Measurements from ENCODE around the gene CXCR2. TPM values are rescaled to one million over a fixed set of nuclear protein-coding genes. Genes with fewer than 3 reads are reported as not detected.

The CXCR2 gene
- total RNA-seq, 6 donors from 2014 or later, result 0.79 to 25.8 (median 7.2) TPM

- H3K27me3 ChIP-seq, result no peaks in the 10 kb centered on the region
- H3K27ac ChIP-seq, result peak overlapping the region; percentile 28 to 66 (median 48)
- H3K36me3 ChIP-seq, result no peaks in the 10 kb centered on the region
- no peaks in the 10 kb centered on the region for H3K9me3 ChIP-seq
- H3K4me1 ChIP-seq, result no peaks in the 10 kb centered on the region
- 53 to 55% methylated on average over 3 of the region's 3 CpGs for WGBS, 2 donors
- H3K4me3 ChIP-seq, result no peak overlapping the region
- DNase-seq (peak in 1 of 2 donors; percentile 64), ATAC-seq (ENCODE audit: low FRiP score in 2 of 2) (peak in 1 of 2 donors; percentile 62)
- TF ChIP-seq POLR2AphosphoS5 (IDR thresholded peaks at IDR 0.05) (peak; percentile 53 to 62), CTCF (IDR thresholded peaks at IDR 0.05) (no peak)
These were observed 19.3 kb downstream of the CXCR2 start for GRCh38 chr2:218145124-218145523.

DNA sequence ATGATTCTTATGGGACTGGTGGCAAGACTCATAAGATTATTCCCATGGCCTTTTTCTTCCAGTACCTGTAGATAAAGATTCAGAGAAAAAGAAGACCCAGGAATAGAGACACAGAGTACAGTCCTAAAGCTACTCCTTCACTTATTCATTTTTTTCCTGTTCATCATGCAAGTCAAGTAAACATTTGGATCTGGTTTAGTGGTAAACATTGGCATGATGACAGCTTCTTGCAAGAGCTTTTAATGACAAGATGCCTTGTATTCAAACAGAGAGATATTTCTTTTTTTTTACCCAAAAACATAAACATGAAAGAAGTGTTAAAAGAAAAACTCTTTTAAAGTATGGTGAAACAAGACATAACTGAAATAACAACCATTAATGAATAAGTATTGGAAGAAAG lies 20.2 kb downstream of the CXCR2 start:
- H3K36me3 ChIP-seq, result no peaks in the 10 kb centered on the region
- DNase-seq (no peak), ATAC-seq (ENCODE audit: low FRiP score in 2 of 2) (no peak)
- H3K4me1 ChIP-seq, result no peaks in the 10 kb centered on the region
- TF ChIP-seq CTCF (IDR thresholded peaks at IDR 0.05), result no peak
- no peak overlapping the region for H3K4me3 ChIP-seq
- H3K9me3 ChIP-seq, result no peaks in the 10 kb centered on the region
- H3K27me3 ChIP-seq, result no peaks in the 10 kb centered on the region
- peak overlapping the region in 2 of 4 donors; percentile 49 to 66 for H3K27ac ChIP-seq

- Histone ChIP-seq H3K27ac (no peak overlapping the region), H3K4me3 (no peak overlapping the region), H3K9me3 (no peaks in the 10 kb centered on the region), H3K4me1 (no peaks in the 10 kb centered on the region), H3K27me3 (no peaks in the 10 kb centered on the region), H3K36me3 (no peaks in the 10 kb centered on the region)
- DNase-seq (no peak), ATAC-seq (ENCODE audit: low FRiP score in 2 of 2) (no peak)
- WGBS, 2 donors, result 71 to 72% methylated on average over 5 of the region's 5 CpGs
- no peak for TF ChIP-seq EP300 (IDR thresholded peaks at IDR 0.05)
- no peak for TF ChIP-seq CTCF (IDR thresholded peaks at IDR 0.05)
- no peak for TF ChIP-seq POLR2AphosphoS5 (IDR thresholded peaks at IDR 0.05)
- TF ChIP-seq POLR2A (IDR thresholded peaks at IDR 0.05), result no peak
These were observed 23.3 kb downstream of the CXCR2 start for GRCh38 chr2:218149098-218149497.

DNA sequence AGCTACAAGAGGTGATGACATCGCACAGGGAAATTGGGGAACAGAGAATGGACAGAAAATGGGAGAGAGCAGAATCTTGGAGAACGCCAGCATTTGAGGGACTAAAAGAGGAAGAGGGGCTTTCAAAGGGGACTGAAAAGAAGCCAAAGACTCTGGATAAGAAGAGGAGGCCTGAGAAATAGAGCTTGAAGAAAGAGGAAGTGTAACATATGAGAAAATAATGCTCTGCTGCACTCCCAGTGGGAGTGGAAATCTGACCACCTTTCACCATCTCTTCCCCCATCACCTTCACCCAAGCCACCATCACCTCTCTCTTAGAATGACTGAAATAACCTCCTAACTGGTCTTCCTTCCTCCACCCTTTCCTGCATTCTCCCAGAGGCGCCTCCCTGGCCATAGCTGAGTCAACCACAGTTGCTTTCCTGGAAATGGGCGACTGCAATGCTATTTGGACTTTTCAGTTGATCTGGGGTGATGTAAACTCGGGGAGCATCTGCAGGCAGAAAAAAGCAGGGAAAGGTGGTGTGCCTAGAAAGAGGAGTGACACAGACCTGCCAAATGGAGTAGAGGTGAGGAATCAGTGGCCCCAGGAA lies 24.1 kb downstream of the CXCR2 start:
- Histone ChIP-seq H3K27me3 (no peaks in the 10 kb centered on the region), H3K27ac (no peak overlapping the region), H3K4me1 (no peaks in the 10 kb centered on the region), H3K4me3 (no peak overlapping the region), H3K9me3 (no peaks in the 10 kb centered on the region), H3K36me3 (no peaks in the 10 kb centered on the region)
- 71 to 76% methylated on average over 5 of the region's 5 CpGs for WGBS, 2 donors
- DNase-seq, result no peak
- ATAC-seq (ENCODE audit: low FRiP score in 2 of 2), result no peak
- TF ChIP-seq CTCF (IDR thresholded peaks at IDR 0.05) (no peak), POLR2A (IDR thresholded peaks at IDR 0.05) (no peak)

- Histone ChIP-seq H3K27me3 (no peaks in the 10 kb centered on the region), H3K4me3 (no peak overlapping the region), H3K36me3 (no peaks in the 10 kb centered on the region), H3K27ac (no peak overlapping the region), H3K4me1 (no peaks in the 10 kb centered on the region), H3K9me3 (no peaks in the 10 kb centered on the region)
- TF ChIP-seq POLR2A (IDR thresholded peaks at IDR 0.05) (no peak), POLR2AphosphoS5 (IDR thresholded peaks at IDR 0.05) (no peak), EP300 (IDR thresholded peaks at IDR 0.05) (no peak), CTCF (IDR thresholded peaks at IDR 0.05) (no peak)
- no peak for ATAC-seq (ENCODE audit: low FRiP score in 2 of 2)
- WGBS, 2 donors, result 93 to 96% methylated on average over 8 of the region's 8 CpGs
- DNase-seq, result no peak
These were observed 26.3 kb downstream of the CXCR2 start for GRCh38 chr2:218152172-218152571.
